Left lung (tissue), 10 donors: ENCODE measurements around the gene ANXA5. TPM values are rescaled to one million over a fixed set of nuclear protein-coding genes. Genes with fewer than 3 reads are reported as not detected.

ENCODE experiments used
- ATAC-seq: fragments of 200-7000 bp; cut with Tn5 transposase; one replicate; pipeline ENCODE4 v1.9.1; 2020; ENCODE audit warnings: moderate library complexity
- DNase-seq, 4 donors: peaks; one replicate each; pipeline ENCODE4 v3.0.0-alpha.2; 2013 to 2020
- H3K27ac ChIP-seq, 2 donors: fragments of 200-600 bp; sonication (generic) in 1 of 2; one replicate each; pipeline versions ENCODE4 v1.5.0 to v1.8.0; 2020 to 2021
- H3K27me3 ChIP-seq, 2 donors: fragments of 200-600 bp; sonication (generic) in 1 of 2; one replicate each; pipeline versions ENCODE4 v1.5.0 to v1.8.0; 2020 to 2021
- H3K36me3 ChIP-seq, 2 donors: fragments of 200-600 bp; sonication (generic) in 1 of 2; one replicate each; pipeline versions ENCODE4 v1.5.0 to v1.8.0; 2020 to 2021
- H3K4me1 ChIP-seq, 2 donors: fragments of 200-600 bp; one replicate each; pipeline ENCODE4 v1.8.0; 2021
- H3K4me3 ChIP-seq, 2 donors: fragments of 200-600 bp; sonication (generic) in 1 of 2; one replicate each; pipeline versions ENCODE4 v1.5.0 to v1.8.0; 2020 to 2021; ENCODE audit warnings: mild to moderate bottlenecking in 1 of 2
- H3K9me3 ChIP-seq, 2 donors: fragments of 200-600 bp; sonication (generic) in 1 of 2; one replicate each; pipeline versions ENCODE4 v1.5.0 to v1.8.0; 2020 to 2021
- intact Hi-C, 2 donors: fragments of 100-400 bp; cut with DNase I; formaldehyde crosslinking; loops; one replicate each; pipeline versions ENCODE4 v1.11.2 to v1.14.2; 2022
- polyA plus RNA-seq, 6 donors: library from polyadenylated mRNA; unstranded; fragments of 120-200 nt; gene quantifications; one replicate each; pipeline ENCODE4 v1.2.1, GENCODE V29; 2013; ENCODE audit not compliant: insufficient read length in 6 of 6
- total RNA-seq, 2 donors: library from RNA; stranded (reverse); fragmentation: NEBNext Ultra II Directional; extraction: Animal tissue kit (Norgen Biotek cat#: 25700); gene quantifications; one replicate each; pipeline ENCODE4 v1.2.1, GENCODE V29; 2021
- TF ChIP-seq, protein P1 (sequence below), 2 donors: fragments of 200-600 bp; sonication (generic) in 1 of 2; IDR thresholded peaks; one replicate each; pipeline versions ENCODE4 v1.5.0 to v1.8.0; 2021; ENCODE audit warnings: antibody characterized with exemption in 2 of 2
- donor health status: DM: no; HTN: yes; CAD: no.
- donor health status: DM: no; HTN: no; CAD: no.

ANXA5 gene
- total and polyA plus RNA-seq, 8 donors, result 565 to 725 (median 646) TPM

DNA sequence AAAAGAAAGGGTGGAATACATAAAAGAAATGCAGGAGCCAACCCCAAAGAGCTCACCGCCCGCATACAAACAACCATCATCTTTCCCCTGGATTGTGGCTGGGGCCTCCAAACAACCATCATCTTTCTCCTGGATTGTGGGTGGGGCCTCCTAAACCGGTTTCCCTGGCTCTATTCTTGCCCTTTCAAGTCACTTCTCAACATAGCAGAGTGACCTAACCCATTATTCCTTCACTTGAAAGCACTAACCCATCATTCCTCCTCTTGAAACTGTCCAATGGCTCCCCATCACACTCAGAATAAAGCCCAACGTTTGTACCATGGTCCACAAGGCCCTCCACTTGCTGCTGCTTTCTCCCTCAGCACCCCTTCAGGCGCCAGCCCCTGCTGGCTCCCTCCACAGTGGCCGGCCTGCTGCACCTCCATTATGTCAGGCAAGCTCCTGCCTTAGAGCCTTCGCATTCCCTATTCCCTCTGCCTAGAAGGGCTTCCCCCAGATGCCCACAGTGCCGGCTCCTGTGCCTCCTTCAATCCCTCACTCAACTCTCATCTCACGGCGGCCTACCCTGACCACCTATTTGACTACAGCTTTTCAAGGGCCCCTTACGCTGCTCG, 44.1 kb upstream of the ANXA5 start:
- no peaks in the 10 kb centered on the region for H3K36me3 ChIP-seq
- TF ChIP-seq, protein P1, sequence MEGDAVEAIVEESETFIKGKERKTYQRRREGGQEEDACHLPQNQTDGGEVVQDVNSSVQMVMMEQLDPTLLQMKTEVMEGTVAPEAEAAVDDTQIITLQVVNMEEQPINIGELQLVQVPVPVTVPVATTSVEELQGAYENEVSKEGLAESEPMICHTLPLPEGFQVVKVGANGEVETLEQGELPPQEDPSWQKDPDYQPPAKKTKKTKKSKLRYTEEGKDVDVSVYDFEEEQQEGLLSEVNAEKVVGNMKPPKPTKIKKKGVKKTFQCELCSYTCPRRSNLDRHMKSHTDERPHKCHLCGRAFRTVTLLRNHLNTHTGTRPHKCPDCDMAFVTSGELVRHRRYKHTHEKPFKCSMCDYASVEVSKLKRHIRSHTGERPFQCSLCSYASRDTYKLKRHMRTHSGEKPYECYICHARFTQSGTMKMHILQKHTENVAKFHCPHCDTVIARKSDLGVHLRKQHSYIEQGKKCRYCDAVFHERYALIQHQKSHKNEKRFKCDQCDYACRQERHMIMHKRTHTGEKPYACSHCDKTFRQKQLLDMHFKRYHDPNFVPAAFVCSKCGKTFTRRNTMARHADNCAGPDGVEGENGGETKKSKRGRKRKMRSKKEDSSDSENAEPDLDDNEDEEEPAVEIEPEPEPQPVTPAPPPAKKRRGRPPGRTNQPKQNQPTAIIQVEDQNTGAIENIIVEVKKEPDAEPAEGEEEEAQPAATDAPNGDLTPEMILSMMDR (IDR thresholded peaks at IDR 0.05), result no peak
- intact Hi-C loops, result no loop called here
- ATAC-seq, result peak; percentile 35
- no peaks in the 10 kb centered on the region for H3K9me3 ChIP-seq
- H3K27me3 ChIP-seq, result no peaks in the 10 kb centered on the region
- H3K27ac ChIP-seq, result no peak overlapping the region
- no peaks in the 10 kb centered on the region for H3K4me1 ChIP-seq
- H3K4me3 ChIP-seq, result no peak overlapping the region
- peak in 1 of 4 donors; percentile 66 for DNase-seq

DNA sequence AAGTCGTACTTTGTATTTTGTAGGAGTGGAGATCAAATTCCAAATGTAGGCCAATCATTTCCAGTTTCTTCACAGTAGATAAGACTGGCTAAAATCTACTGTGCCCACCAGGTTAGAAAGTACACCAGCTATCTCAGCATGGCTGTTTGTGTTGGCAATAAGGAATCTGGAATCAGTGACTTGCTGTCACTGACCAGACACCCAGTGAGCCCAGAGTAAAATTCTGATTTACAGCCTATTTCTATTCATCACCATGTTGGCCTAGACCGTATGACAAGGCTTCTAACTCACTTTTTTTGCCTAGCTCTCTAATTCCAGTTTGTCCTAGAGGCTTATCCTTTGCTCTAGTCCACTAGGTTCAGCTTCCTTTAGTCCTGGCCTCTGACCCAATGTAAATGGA, 42.8 kb upstream of the ANXA5 start:
- no peak overlapping the region for H3K27ac ChIP-seq
- no peaks in the 10 kb centered on the region for H3K4me1 ChIP-seq
- no peak for DNase-seq
- H3K4me3 ChIP-seq, result no peak overlapping the region
- no peaks in the 10 kb centered on the region for H3K27me3 ChIP-seq
- H3K9me3 ChIP-seq, result no peaks in the 10 kb centered on the region
- no peak for ATAC-seq
- H3K36me3 ChIP-seq, result no peaks in the 10 kb centered on the region
- TF ChIP-seq, protein P1 (IDR thresholded peaks at IDR 0.05), result no peak
- intact Hi-C loops, result loop anchor here in 1 of 2 donors (10.0 kb wide), 1 partner anchor 255 kb away; no protein-coding TSS in a partner anchor

DNA sequence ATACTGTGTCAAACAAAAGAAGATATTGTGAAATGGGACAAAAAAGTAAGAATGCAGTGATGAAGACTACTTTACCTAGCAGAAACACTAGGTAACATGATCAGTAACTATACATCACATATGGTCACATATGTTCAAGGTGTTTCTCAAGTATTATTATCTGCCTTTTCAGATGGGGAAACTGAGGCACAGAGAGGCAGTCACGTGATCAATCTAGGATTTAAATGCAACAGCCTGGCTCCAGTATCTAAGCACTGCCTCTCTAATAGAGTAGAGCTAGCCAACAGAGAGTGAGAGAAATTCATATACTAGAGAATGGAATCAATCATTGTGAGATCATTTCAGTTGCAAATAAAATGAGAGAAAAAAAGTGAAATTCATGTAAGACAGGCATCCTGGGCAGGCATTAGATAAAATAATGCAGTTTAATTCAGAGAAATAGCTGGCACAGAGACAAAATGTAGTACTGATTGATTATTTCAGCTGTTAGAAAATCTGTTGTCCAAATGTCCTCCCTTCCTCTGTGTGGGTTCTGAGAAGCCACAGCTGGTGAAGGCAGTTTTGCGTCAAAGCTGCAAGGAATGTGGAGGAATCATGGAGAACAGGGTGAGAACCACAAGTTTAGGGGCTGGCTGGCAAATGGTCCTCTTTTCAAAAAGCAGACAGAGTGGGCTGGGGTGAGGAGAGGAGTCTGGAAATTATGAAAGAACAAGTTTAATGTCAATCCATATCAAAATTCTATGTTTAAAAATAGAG, 42.2 kb upstream of the ANXA5 start:
- intact Hi-C loops, result loop anchor here in 1 of 2 donors (10.0 kb wide), 1 partner anchor 254 kb away; no protein-coding TSS in a partner anchor
- Histone ChIP-seq H3K27ac (no peak overlapping the region), H3K4me3 (no peak overlapping the region)

DNA sequence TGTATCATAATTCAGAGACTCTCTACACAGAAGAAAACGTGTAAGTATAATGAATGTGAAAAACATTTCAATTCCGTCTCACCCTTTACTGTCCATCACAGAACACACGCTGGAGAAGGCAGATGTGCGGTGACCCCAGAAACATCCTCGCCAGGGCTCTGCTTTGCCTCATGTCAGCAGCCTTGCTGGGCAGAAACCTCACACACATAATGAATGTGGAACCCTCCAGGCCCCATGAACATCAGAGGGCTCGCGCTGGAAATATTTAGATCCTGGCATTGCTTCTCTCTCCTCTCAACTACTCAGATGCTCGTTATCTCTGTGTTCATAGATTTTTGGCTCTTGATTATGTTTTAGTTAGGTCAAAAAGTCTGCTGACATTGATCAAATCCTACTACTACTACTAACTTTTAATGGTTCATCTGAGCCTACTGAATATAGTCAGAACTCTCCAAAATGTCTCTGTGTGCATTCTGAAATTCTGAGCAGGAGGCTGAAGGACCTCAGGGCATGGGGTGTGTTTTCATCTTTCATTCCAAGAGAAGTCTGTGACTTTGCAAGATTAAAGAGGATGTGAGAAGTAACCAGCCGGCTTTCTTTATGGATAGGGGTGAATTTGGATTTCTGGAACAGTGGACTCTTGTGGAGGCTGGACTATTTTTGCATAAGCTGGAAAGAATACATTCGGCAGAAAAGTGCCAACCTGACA, 41.2 kb upstream of the ANXA5 start:
- Histone ChIP-seq H3K27ac (no peak overlapping the region), H3K36me3 (no peaks in the 10 kb centered on the region), H3K4me1 (no peaks in the 10 kb centered on the region), H3K4me3 (no peak overlapping the region), H3K9me3 (no peaks in the 10 kb centered on the region), H3K27me3 (no peaks in the 10 kb centered on the region)
- intact Hi-C loops, result loop anchor here in 1 of 2 donors (10.0 kb wide), 1 partner anchor 253 kb away; no protein-coding TSS in a partner anchor
- TF ChIP-seq, protein P1 (IDR thresholded peaks at IDR 0.05), result no peak
- no peak for DNase-seq
- no peak for ATAC-seq

More for the DNA sequence above, 42.2 kb upstream of the ANXA5 start:
- Histone ChIP-seq H3K9me3 (no peaks in the 10 kb centered on the region), H3K36me3 (no peaks in the 10 kb centered on the region), H3K27me3 (no peaks in the 10 kb centered on the region), H3K4me1 (no peaks in the 10 kb centered on the region)
- DNase-seq, result peak in 2 of 4 donors; percentile 70 to 82
- ATAC-seq, result peak; percentile 20
- TF ChIP-seq, protein P1 (IDR thresholded peaks at IDR 0.05), result no peak
